GM21619 (cell line): ENCODE results near the gene PTPRN2.

ENCODE experiments used
- ATAC-seq: cut with Tn5 transposase; IDR thresholded peaks from one replicate; pipeline ENCODE4 v1.9.1; 2021; ENCODE audit not compliant: unreplicated experiment

The PTPRN2 gene

GRCh38 chr7:157763279-157764000 is 824.2 kb downstream of the PTPRN2 start:
- no peak for ATAC-seq

- ATAC-seq = no peak
These were observed 824.8 kb downstream of the PTPRN2 start for GRCh38 chr7:157762824-157763223.

- no peak for ATAC-seq
These were observed 827.5 kb downstream of the PTPRN2 start for GRCh38 chr7:157760004-157760730.

GRCh38 chr7:157759246-157759805 is 828.3 kb downstream of the PTPRN2 start:
- no peak for ATAC-seq

GRCh38 chr7:157758468-157759245 is 829.0 kb downstream of the PTPRN2 start:
- no peak for ATAC-seq

- no peak for ATAC-seq
These were observed 829.7 kb downstream of the PTPRN2 start for GRCh38 chr7:157757776-157758467.

GRCh38 chr7:157757211-157757610 is 830.4 kb downstream of the PTPRN2 start:
- ATAC-seq = no peak

GRCh38 chr7:157755741-157756140 is 831.9 kb downstream of the PTPRN2 start:
- ATAC-seq = no peak

GRCh38 chr7:157754416-157754790 is 833.2 kb downstream of the PTPRN2 start:
- ATAC-seq = no peak

- no peak for ATAC-seq
These were observed 833.8 kb downstream of the PTPRN2 start for GRCh38 chr7:157753713-157754415.

GRCh38 chr7:157752832-157753291 is 834.8 kb downstream of the PTPRN2 start:
- ATAC-seq = no peak

GRCh38 chr7:157751951-157752673 is 835.5 kb downstream of the PTPRN2 start:
- no peak for ATAC-seq

GRCh38 chr7:157751406-157751805 is 836.2 kb downstream of the PTPRN2 start:
- ATAC-seq = no peak

GRCh38 chr7:157750291-157750690 is 837.3 kb downstream of the PTPRN2 start:
- no peak for ATAC-seq

GRCh38 chr7:157745721-157746709 is 841.6 kb downstream of the PTPRN2 start:
- ATAC-seq = no peak

- ATAC-seq = no peak
These were observed 842.6 kb downstream of the PTPRN2 start for GRCh38 chr7:157744786-157745601.

GRCh38 chr7:157743781-157744525 is 843.7 kb downstream of the PTPRN2 start:
- no peak for ATAC-seq
